ENCODE results near the gene KDM2B.

The KDM2B gene

DNA sequence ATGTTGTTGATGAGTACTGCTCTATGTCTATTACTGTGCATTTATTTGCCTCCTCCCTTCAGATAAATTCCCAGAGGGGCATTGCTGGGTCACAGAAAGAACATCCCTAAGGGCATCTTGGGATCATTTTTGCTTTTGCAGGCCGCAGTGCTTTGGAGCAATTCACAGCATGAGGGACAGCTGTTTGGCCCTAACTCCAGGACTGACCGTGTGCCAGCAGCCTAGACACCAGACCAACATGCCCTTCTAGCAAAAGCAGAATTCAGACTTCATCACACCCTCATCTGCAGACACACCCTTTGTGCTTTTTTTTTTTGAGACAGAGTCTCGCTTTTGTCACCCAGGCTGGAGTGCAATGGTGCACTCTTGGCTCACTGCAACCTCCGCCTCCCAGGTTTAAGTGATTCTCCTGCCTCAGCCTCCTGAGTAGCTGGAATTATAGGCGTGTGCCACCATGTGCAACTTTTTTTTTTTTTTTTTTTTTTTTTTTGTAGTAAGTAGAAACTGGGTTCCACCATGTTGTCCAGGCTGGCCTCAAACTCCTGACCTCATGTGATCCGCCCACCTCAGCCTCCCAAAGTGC is 149.9 kb downstream of the KDM2B start:
- no peak for DNase-seq (ENCODE audit: low read depth, low spot score)

- DNase-seq (ENCODE audit: low read depth, low spot score) = no peak
Measured at GRCh38 chr12:121428883-121429282, 151.9 kb downstream of the KDM2B start.

DNA sequence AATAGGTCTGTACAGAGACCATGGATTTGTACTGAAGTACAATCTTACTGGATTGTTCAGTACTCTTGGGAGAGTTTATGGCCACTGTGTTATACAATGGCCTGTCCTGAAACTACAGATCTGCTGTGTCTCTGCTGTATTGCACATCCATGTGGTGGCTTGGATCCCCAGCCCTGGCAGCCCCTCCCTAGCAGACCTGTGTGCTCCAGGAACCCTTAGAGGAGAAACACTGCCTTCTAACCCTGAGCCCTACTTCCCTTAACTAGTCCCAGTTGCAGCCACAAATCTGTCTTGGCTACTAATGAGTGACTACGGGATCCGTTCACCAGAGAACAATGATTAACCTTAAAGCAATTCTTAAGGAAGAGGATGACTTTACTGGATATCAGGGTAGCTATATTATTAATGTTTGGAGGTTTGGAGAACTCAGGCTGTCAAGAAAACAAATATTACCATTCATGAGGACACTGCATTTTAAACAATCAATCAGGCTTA is 153.2 kb downstream of the KDM2B start:
- DNase-seq (ENCODE audit: low read depth, low spot score) = no peak

DNA sequence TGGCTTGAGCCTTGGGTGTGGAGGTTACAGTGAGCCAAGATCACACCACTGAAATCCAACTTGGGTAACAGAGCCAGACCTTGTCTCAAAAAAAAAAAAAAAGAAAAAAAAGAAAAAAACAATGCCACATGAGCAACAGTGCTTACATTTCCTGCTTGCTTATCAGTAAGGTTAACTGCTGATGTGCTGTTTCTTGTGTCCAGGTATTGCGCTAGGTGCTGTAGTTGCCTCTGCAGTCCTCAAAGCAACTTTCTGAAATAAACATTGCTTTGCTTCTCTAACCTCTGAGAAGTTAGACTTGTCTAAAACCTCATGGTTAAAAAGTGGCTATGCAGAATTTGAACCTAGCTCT is 156.2 kb downstream of the KDM2B start:
- no peak for DNase-seq (ENCODE audit: low read depth, low spot score)

GRCh38 chr12:121423682-121424623 is 156.9 kb downstream of the KDM2B start:
- no peak for DNase-seq (ENCODE audit: low read depth, low spot score)

DNA sequence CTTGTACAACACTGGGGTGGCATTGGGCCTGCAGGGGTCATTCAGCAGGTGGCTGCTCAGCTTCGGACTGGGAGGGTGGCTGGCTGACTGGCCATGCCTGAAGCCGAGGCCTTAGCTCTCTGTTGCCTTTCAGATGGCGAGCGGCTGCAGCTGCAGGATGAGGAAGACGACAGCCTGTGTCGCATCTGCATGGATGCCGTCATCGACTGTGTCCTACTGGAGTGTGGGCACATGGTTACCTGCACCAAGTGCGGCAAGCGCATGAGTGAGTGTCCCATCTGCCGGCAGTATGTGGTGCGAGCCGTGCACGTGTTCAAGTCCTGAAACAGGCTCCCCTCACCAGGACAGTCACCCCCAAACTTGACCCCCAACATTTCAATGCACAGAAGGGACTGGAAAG is 157.6 kb downstream of the KDM2B start:
- no peak for DNase-seq (ENCODE audit: low read depth, low spot score)

- no peak for DNase-seq (ENCODE audit: low read depth, low spot score)
Measured at GRCh38 chr12:121420109-121420508, 160.7 kb downstream of the KDM2B start.

DNA sequence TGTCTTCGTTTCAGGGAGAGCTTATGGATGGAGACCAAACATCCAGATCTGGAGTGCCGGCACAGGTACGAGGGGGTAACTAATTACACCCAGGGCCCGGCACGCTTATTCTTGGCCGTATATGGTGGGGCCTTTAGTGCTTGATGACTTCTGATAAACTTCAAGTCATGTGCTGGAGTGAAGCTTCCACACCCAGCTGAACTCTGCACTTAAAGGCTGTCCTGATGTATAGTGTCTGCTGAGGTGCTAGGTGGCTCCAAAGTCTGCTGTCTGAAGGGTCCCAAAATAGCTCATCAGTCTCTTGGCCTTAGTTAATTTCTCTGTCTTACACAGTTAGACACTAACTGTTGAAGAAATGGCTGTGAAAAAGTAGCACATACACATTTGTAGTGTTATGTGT is 163.0 kb downstream of the KDM2B start:
- no peak for DNase-seq (ENCODE audit: low read depth, low spot score)

DNA sequence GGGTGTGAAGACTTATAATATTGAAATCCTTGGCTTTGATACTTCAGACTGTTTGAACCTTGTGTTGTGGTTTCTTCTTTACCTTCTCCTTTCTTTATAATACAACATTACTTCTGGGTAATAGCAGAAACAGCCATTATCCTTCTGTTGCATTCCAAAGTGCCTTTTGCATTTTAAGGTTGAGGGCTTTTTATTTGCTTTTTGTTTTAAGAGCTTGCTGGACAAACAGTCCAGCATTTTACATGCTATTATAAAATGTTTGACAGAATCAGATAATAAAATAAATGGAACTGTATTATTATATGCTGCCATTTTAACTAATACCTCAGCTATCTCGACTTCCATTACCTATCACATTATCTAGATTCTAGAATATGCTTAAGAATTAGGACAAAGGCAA is 166.9 kb downstream of the KDM2B start:
- no peak for DNase-seq (ENCODE audit: low read depth, low spot score)

- DNase-seq (ENCODE audit: low read depth, low spot score) = no peak
Measured at GRCh38 chr12:121405211-121405610, 175.6 kb downstream of the KDM2B start.

- DNase-seq (ENCODE audit: low read depth, low spot score) = no peak
Measured at GRCh38 chr12:121404734-121405133, 176.1 kb downstream of the KDM2B start.

DNA sequence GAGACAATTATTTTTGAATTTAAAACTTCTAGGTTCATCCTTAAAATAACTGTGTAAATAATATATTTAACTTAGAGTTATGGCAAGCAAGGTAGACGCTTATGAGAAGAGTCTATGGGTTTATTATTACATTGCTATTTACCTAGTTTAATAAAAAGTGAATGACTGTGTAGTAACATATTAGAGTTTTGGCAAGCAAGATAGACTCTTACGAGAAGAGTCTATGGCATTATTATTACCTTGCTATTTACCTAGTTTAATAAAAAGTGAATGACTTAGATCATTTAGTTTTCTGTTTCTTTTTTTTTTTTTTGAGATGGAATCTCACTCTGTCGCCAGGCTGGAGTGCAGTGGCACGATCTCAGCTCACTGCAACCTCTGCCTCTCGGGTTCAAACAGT is 177.1 kb downstream of the KDM2B start:
- no peak for DNase-seq (ENCODE audit: low read depth, low spot score)

DNA sequence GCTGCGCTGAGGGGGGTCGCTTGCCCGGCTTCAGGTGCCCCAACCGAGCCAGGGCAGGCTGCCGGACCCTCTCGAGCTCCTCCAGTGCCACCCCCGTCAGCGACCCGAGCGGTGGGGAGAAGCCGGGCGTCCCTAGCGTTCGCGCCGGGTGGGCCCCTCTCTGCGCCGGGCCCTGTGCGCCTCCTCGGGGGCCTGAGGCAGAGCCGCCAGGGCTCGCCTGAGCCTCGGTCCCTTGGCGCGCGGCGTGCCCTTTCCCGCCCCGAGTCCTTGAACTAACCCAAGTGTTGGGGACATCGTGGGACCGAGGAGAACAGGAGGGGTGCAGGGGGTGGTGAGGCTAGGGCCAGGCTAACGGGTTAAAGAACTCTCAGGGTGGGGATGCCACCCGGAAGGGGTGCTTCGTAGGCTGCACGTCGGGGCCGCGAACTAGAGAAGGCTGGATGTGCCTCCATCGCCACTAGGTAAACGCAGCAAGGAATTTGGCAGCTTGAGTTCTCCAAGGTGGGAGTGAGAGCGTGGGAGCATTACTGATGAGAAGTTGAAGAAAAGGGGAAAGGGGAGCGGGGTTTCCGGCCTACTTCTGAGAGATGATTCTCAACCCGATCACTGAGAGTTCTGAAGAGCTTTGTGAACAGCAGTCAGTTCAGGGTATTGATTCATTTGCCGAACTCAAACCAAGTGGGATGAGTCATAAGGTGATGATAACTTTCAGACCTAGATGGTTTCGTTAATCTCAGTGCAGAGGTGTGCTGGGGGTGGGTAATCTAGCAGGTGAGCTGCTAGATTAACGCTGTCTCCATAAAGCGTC is 180.3 kb downstream of the KDM2B start:
- DNase-seq (ENCODE audit: low read depth, low spot score) = no peak

DNA sequence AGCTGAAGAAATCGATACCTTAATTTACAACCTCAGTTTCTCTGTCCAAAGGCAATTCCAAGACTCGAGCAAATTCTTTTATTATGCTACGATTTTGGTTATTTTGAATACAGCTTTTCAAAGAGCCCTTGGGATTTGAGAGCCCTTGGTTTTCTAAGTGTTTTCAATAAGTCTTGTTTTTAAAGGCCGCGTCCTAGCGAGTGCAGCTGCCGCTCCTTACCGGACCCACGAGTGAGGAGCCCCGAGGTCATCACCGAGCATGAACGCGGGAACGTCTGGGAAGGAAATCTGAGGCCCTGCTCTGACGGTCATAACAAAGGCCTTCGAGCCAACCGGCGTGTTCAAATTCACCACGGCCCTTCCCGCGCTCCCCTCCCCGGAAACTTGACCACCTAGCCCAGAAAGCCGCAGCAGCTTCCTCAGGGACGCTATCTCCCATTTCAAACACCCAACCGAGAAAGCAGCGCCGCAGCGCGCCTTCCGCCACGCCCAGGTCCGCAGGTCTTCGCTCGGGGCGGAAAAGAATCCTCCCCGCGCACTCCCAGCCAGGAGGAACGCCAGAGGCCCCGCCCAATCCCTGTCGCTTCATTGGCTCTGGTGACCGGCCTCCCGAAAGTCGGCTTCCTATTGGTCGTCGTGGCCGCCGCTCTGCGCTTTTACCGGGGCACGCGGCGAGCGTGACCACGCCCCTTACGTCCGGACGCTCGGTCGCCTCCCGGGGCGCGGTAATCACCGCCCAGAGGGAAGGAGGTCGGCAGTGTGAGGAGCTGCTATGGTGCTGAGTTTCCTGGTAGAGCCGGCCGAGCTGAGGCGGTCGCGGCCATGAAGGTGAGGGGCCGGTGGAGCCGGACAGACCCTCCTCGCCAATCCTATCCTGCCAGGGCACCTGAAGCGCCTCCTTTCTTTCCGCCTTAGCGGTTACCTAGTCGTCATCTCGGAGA is 181.2 kb downstream of the KDM2B start, which contains the start of gene RNF34:
Gene RNF34 (plus strand): TSS at position 728 of the 941 bp plus-strand sequence. CDS start 95 bp downstream, at position 823.
- DNase-seq (ENCODE audit: low read depth, low spot score) = peak; percentile 92

GRCh38 chr12:121398355-121398754 is 182.5 kb downstream of the KDM2B start:
- no peak for DNase-seq (ENCODE audit: low read depth, low spot score)

DNA sequence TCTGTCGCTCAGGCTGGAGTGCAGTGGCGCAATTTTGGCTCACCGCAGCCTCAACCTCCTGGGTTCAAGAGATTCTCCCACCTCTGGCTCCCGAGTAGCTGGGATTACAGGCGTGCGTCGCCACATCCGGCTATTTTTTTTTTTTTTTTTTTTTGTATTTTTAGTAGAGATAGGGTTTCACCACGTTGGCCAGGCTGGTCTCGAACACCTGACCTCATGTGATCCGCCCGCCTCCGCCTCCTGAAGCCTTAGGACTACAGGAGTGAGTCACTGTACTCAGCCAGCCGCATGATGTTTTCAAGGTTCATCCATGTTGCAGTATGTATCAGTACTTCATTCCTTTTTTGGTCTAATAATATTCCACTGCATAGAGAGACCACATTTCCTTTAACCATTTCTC is 183.3 kb downstream of the KDM2B start:
- DNase-seq (ENCODE audit: low read depth, low spot score) = no peak

- no peak for DNase-seq (ENCODE audit: low read depth, low spot score)
Measured at GRCh38 chr12:121392325-121392716, 188.5 kb downstream of the KDM2B start.

DNA sequence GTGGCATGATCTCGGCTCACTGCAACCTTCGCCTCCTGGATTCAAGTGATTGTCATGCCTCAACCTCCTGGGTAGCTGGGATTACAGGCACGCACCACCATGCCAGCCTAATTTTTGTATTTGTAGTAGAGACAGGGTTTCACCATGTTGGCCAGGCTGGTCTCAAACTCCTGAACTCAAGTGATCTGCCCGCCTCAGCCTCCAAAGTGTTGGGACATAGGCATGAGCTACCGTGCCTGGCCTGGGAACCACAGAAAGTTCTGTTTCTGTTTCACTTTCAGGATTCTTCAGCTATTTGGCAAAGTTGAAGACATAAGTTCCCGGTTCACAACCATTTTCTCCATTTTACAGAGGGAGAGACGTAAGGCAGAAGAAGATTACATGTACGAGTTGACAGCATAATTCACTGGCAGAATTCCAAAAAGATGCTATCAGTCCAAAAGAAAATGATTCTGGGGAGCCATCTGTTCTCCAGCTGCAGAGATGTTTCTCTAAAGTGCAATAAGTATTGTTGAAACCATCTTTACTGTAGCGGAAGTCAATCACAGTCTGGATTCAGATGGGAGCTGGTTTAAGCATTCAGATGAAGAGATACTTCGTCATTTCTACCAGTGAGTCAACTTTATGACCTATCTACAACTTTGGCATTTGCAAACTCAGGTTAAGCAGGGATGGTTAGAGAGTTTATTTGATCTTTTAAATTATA is 189.1 kb downstream of the KDM2B start:
- no peak for DNase-seq (ENCODE audit: low read depth, low spot score)

GRCh38 chr12:121390856-121391255 is 190.0 kb downstream of the KDM2B start:
- no peak for DNase-seq (ENCODE audit: low read depth, low spot score)

- no peak for DNase-seq (ENCODE audit: low read depth, low spot score)
Measured at GRCh38 chr12:121388421-121388981, 192.3 kb downstream of the KDM2B start.
